Sciatic nerve (tissue), 2 donors: Measurements from ENCODE around the gene TANGO6. TPM values are rescaled to one million over a fixed set of nuclear protein-coding genes. Genes with fewer than 3 reads are reported as not detected.
"Not testable (repeated sequence)": the region's sequence is repeated elsewhere in the genome, so short reads cannot be mapped to it uniquely, and the experiment has no call there.

Experiments
- ATAC-seq: fragments of 200-7000 bp; cut with Tn5 transposase; one replicate; pipeline ENCODE4 v1.9.1; 2020; ENCODE audit warnings: mild to moderate bottlenecking, moderate library complexity
- DNase-seq: peaks from one replicate; pipeline ENCODE4 v3.0.0-alpha.2; 2020; ENCODE audit warnings: low spot score
- intact Hi-C: fragments of 100-400 bp; cut with DNase I; formaldehyde crosslinking; loops from one replicate; pipeline ENCODE4 v1.14.2; 2022
- total RNA-seq: library from RNA; stranded (reverse); fragmentation: NEBNext Ultra II Directional; extraction: Animal tissue kit (Norgen Biotek cat#: 25700); gene quantifications from one replicate; pipeline ENCODE4 v1.2.1, GENCODE V29; 2021
- donor health status: DM: no; HTN: no; CAD: no.
- donor health status: DM: no; HTN: no; CAD: no.

The TANGO6 gene
- total RNA-seq, 1 donor from 2014 or later, result 31.1 TPM

- intact Hi-C loops, result no loop called here
- ATAC-seq, result no peak
- DNase-seq, result no peak
Measured at GRCh38 chr16:68948230-68948910, 105.0 kb downstream of the TANGO6 start.

GRCh38 chr16:68951991-68952877 lies 108.9 kb downstream of the TANGO6 start:
- ATAC-seq (no peak), DNase-seq (no peak)
- intact Hi-C loops, result no loop called here

- ATAC-seq (no peak), DNase-seq (no peak)
- intact Hi-C loops, result no loop called here
Measured at GRCh38 chr16:68954911-68955635, 111.7 kb downstream of the TANGO6 start.

GRCh38 chr16:68960910-68961309 lies 117.6 kb downstream of the TANGO6 start:
- ATAC-seq (no peak), DNase-seq (no peak)
- intact Hi-C loops, result no loop called here

- intact Hi-C loops, result no loop called here
- DNase-seq, result no peak
- no peak for ATAC-seq
Measured at GRCh38 chr16:68961778-68962402, 118.6 kb downstream of the TANGO6 start.

- DNase-seq, result no peak
- intact Hi-C loops, result no loop called here
- no peak for ATAC-seq
Measured at GRCh38 chr16:68969338-68969737, 126.0 kb downstream of the TANGO6 start.

- DNase-seq, result no peak
- intact Hi-C loops, result no loop called here
- ATAC-seq, result no peak
Measured at GRCh38 chr16:68972013-68972412, 128.7 kb downstream of the TANGO6 start.

GRCh38 chr16:68972720-68973119 lies 129.4 kb downstream of the TANGO6 start:
- intact Hi-C loops, result no loop called here
- DNase-seq (no peak), ATAC-seq (no peak)

- no peak for ATAC-seq
- DNase-seq, result no peak
- intact Hi-C loops, result no loop called here
Measured at GRCh38 chr16:68973611-68974120, 130.3 kb downstream of the TANGO6 start.

- intact Hi-C loops, result no loop called here
- DNase-seq (no peak), ATAC-seq (no peak)
Measured at GRCh38 chr16:68978303-68978954, 135.1 kb downstream of the TANGO6 start.

- DNase-seq (no peak), ATAC-seq (no peak)
- intact Hi-C loops, result no loop called here
Measured at GRCh38 chr16:68980695-68981315, 137.5 kb downstream of the TANGO6 start.

- ATAC-seq (no peak), DNase-seq (no peak)
- intact Hi-C loops, result no loop called here
Measured at GRCh38 chr16:68981971-68982370, 138.6 kb downstream of the TANGO6 start.

- intact Hi-C loops, result no loop called here
- DNase-seq (no peak), ATAC-seq (no peak)
Measured at GRCh38 chr16:68984467-68984866, 141.1 kb downstream of the TANGO6 start.

GRCh38 chr16:68985268-68985667 lies 141.9 kb downstream of the TANGO6 start:
- ATAC-seq, result no peak
- no peak for DNase-seq
- intact Hi-C loops, result no loop called here

GRCh38 chr16:68985855-68986254 lies 142.5 kb downstream of the TANGO6 start:
- no peak for ATAC-seq
- intact Hi-C loops, result no loop called here

GRCh38 chr16:68987734-68988457 lies 144.6 kb downstream of the TANGO6 start:
- DNase-seq, result no peak
- ATAC-seq, result no peak
- intact Hi-C loops, result no loop called here

More at GRCh38 chr16:68985855-68986254, 142.5 kb downstream of the TANGO6 start:
- DNase-seq, result no peak

- intact Hi-C loops, DNase-seq, ATAC-seq: not testable (repeated sequence)
Measured at GRCh38 chr16:68990172-68990845, 147.0 kb downstream of the TANGO6 start.
